B cell (primary cell): ENCODE data around the gene FAM107B. TPM values are rescaled to one million over a fixed set of nuclear protein-coding genes. Genes with fewer than 3 reads are reported as not detected.

Experiments
- ATAC-seq: fragments of 200-7000 bp; cut with Tn5 transposase; one replicate; pipeline ENCODE4 v1.10.0; 2021; ENCODE audit warnings: low read depth, mild to moderate bottlenecking, moderate number of reproducible peaks, moderate library complexity
- CTCF ChIA-PET: fragments of 350-600 bp; sonication (Branson Sonifier 250); formaldehyde crosslinking; loops from one replicate; lab custom pipeline; 2021; ENCODE audit warnings: antibody characterized with exemption, inconsistent platforms; lab: Charles Lee
- POLR2A ChIA-PET: fragments of 350-600 bp; sonication (Branson Sonifier 250); formaldehyde crosslinking; loops from one replicate; lab custom pipeline; 2021; ENCODE audit warnings: antibody characterized with exemption; lab: Charles Lee
- DNase-seq: peaks from one replicate; pipeline ENCODE4 v3.0.0; 2013
- H2AFZ ChIP-seq: 2 replicates; pipeline ENCODE4 v1.6.1; 2012; ENCODE audit warnings: mild to moderate bottlenecking, low read depth, low read length; ENCODE audit not compliant: insufficient read depth, poor library complexity, severe bottlenecking
- H3K27ac ChIP-seq, 2 donors: 1 replicate in 1 of 2; 2 replicates in 1 of 2; pipeline ENCODE4 v1.5.1; 2012 to 2013; ENCODE audit warnings: low read length in 2 of 2, mild to moderate bottlenecking in 2 of 2, moderate library complexity in 1 of 2
- H3K27me3 ChIP-seq, 4 experiments: fragments of 200-600 bp in 1 of 4; sonication (generic) in 1 of 4; replicated peaks in 1 of 4; 1 replicate in 2 of 4; 2 replicates in 2 of 4; pipeline versions ENCODE4 v1.6.1 to v1.7.0; 2013 to 2016; ENCODE audit warnings: low read length in 3 of 4, mild to moderate bottlenecking in 2 of 4, mixed read lengths in 1 of 4, moderate library complexity in 1 of 4; ENCODE audit not compliant: insufficient read depth in 4 of 4, control insufficient read depth in 3 of 4; ENCODE audit errors: control extremely low read depth in 1 of 4
- H3K36me3 ChIP-seq, 2 experiments: replicated peaks in 1 of 2; 1 replicate in 1 of 2; 2 replicates in 1 of 2; pipeline versions ENCODE4 v1.6.1 to v1.7.1; 2013; ENCODE audit warnings: low read length in 1 of 2; ENCODE audit not compliant: insufficient read depth in 2 of 2, control insufficient read depth in 1 of 2; ENCODE audit errors: control extremely low read depth in 1 of 2, extremely low read depth in 1 of 2
- H3K4me1 ChIP-seq, 2 donors: fragments of 200-600 bp in 1 of 2; sonication (generic) in 1 of 2; 1 replicate in 1 of 2; 2 replicates in 1 of 2; pipeline versions ENCODE4 v1.5.1 to v1.6.1; 2013 to 2017; ENCODE audit warnings: low read length in 2 of 2; ENCODE audit not compliant: control insufficient read depth in 2 of 2, insufficient read depth in 2 of 2
- H3K4me2 ChIP-seq: replicated peaks from 2 replicates; pipeline ENCODE3; 2012; ENCODE audit warnings: mild to moderate bottlenecking, low read depth, low read length; ENCODE audit not compliant: poor library complexity, severe bottlenecking
- H3K4me3 ChIP-seq, 5 experiments: fragments of 200-600 bp in 1 of 5; sonication (generic) in 1 of 5; 1 replicate in 3 of 5; 2 replicates in 2 of 5; pipeline versions ENCODE4 v1.5.1 to v1.7.0; 2011 to 2016; ENCODE audit warnings: low read length in 4 of 5, mild to moderate bottlenecking in 4 of 5, low read depth in 2 of 5, control low read depth in 1 of 5, moderate library complexity in 1 of 5; ENCODE audit not compliant: insufficient read depth in 1 of 5; ENCODE audit errors: control extremely low read depth in 1 of 5, extremely low read depth in 1 of 5
- H3K79me2 ChIP-seq: fragments of 200-600 bp; sonication (generic); one replicate; pipeline ENCODE4 v1.6.0; 2016; ENCODE audit warnings: low read length; ENCODE audit not compliant: control insufficient read depth, insufficient read depth
- H3K9ac ChIP-seq: fragments of 200-600 bp; sonication (generic); 2 replicates; pipeline ENCODE4 v1.6.1; 2017; ENCODE audit warnings: mild to moderate bottlenecking, low read length, moderate library complexity
- H3K9me3 ChIP-seq, 3 donors: one replicate each; pipeline versions ENCODE4 v1.6.1 to v1.7.1; 2013; ENCODE audit warnings: low read length in 2 of 3; ENCODE audit not compliant: control insufficient read depth in 2 of 3, insufficient read depth in 1 of 3; ENCODE audit errors: control extremely low read depth in 1 of 3
- H4K20me1 ChIP-seq: 2 replicates; pipeline ENCODE4 v1.6.0; 2012; ENCODE audit warnings: mild to moderate bottlenecking, low read length; ENCODE audit not compliant: insufficient read depth, control insufficient read depth, poor library complexity, severe bottlenecking
- H3K27ac Mint-ChIP-seq: one replicate; pipeline ENCODE4 v1.8.0; 2021; ENCODE audit warnings: mixed read lengths
- H3K27me3 Mint-ChIP-seq: one replicate; pipeline ENCODE4 v1.8.0; 2021; ENCODE audit warnings: mixed read lengths
- H3K4me1 Mint-ChIP-seq: one replicate; pipeline ENCODE4 v1.8.0; 2021; ENCODE audit warnings: mixed read lengths
- H3K4me3 Mint-ChIP-seq: one replicate; pipeline ENCODE4 v1.8.0; 2021; ENCODE audit warnings: mixed read lengths
- H3K9me3 Mint-ChIP-seq: one replicate; pipeline ENCODE4 v1.8.0; 2022; ENCODE audit warnings: mixed read lengths; ENCODE audit not compliant: insufficient read depth
- CTCF ChIP-seq: fragments of 200-600 bp; IDR thresholded peaks from one replicate; pipeline ENCODE4 v1.8.0; 2022; ENCODE audit warnings: antibody characterized with exemption, mild to moderate bottlenecking
- EZH2 ChIP-seq: IDR thresholded peaks from 2 replicates; pipeline ENCODE4 v1.6.1; 2012; ENCODE audit warnings: borderline replicate concordance, low read depth, mild to moderate bottlenecking, moderate library complexity, low read length; ENCODE audit not compliant: insufficient read depth, poor library complexity, severe bottlenecking
- WGBS: methylation state at CpG from one replicate; pipeline ENCODE4 v1.1.5; 2013; ENCODE audit warnings: missing lambda C conversion rate; ENCODE audit not compliant: insufficient coverage; 5-methylcytosine and 5-hydroxymethylcytosine counted together
- intact Hi-C: fragments of 100-400 bp; cut with micrococcal nuclease; formaldehyde crosslinking; loops from one replicate; pipeline ENCODE4 v1.10.0; 2022
- polyA plus RNA-seq: library from polyadenylated mRNA; depleted of rRNA; stranded (reverse); fragments of >200 nt; gene quantifications from 2 replicates; pipeline ENCODE4 v1.2.3, GENCODE V29; 2012
- total RNA-seq, 2 donors: library from RNA; stranded (reverse); fragments of 120-200 nt in 1 of 2; gene quantifications; 1 replicate in 1 of 2; 2 replicates in 1 of 2; pipeline versions ENCODE4 v1.2.3 to v1.2.4, GENCODE V29; 2013 to 2022

Gene FAM107B
- total and polyA plus RNA-seq, 2 donors (not counting 1 experiment from before 2014, with no cell fraction given): 31.9 to 318 TPM

- Mint-ChIP-seq H3K27me3 (no peaks in the 10 kb centered on the region), H3K9me3 (no peaks in the 10 kb centered on the region), H3K4me1 (peaks cover 6% of the 10 kb centered on the region), H3K4me3 (no peak overlapping the region), H3K27ac (no peak overlapping the region)
- H3K79me2 ChIP-seq: peaks cover 7% of the 10 kb centered on the region
- 97% methylated on average over 4 of the region's 7 CpGs for WGBS
- no peak overlapping the region for H2AFZ ChIP-seq
- intact Hi-C loops: no loop called here
- no peak overlapping the region for H3K27ac ChIP-seq
- peaks cover 10 to 68% of the 10 kb centered on the region in 2 experiments for H3K36me3 ChIP-seq
- TF ChIP-seq CTCF (no peak), EZH2 (no peak)
- H3K27me3 ChIP-seq: no peaks in the 10 kb centered on the region
- peaks cover 13% of the 10 kb centered on the region for H4K20me1 ChIP-seq
- no peak overlapping the region for H3K4me2 ChIP-seq
- no peak for DNase-seq
- H3K4me3 ChIP-seq: no peak overlapping the region
- no peaks in the 10 kb centered on the region for H3K4me1 ChIP-seq
- no peak overlapping the region for H3K9ac ChIP-seq
- ChIA-PET POLR2A (no interaction called here), CTCF (no interaction called here)
- ATAC-seq: no peak
- H3K9me3 ChIP-seq: no peaks in the 10 kb centered on the region
These were observed 254.9 kb downstream of the FAM107B start for GRCh38 chr10:14519785-14520184.

DNA sequence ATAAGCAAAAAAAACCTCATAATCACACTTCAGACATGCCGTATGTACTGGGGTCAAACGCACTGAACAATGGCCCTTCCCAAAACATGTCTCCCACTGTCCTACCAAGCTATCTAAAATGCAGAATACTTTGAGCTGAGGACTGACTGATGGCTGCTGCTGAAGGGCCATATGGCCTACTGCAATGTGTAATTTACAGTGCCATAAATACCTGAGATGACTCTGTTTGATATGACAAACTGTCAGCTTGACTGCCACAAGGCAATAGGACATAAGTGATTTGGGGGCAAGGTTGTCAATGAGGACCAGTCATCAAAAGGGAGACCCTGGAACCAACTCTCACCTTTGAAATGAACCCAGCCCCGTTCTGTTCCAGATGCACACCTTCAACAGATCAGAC lies 256.5 kb downstream of the FAM107B start:
- Histone ChIP-seq H3K4me1 (no peaks in the 10 kb centered on the region), H3K4me3 (no peak overlapping the region), H3K27me3 (no peaks in the 10 kb centered on the region), H2AFZ (no peak overlapping the region), H3K36me3 (peaks cover 10 to 62% of the 10 kb centered on the region in 2 experiments), H3K9me3 (no peaks in the 10 kb centered on the region), H3K4me2 (no peak overlapping the region), H4K20me1 (peaks cover 8% of the 10 kb centered on the region), H3K79me2 (no peaks in the 10 kb centered on the region), H3K27ac (no peak overlapping the region), H3K9ac (no peak overlapping the region)
- no peak for DNase-seq
- Mint-ChIP-seq H3K4me3 (no peak overlapping the region), H3K27me3 (no peaks in the 10 kb centered on the region), H3K9me3 (no peaks in the 10 kb centered on the region), H3K27ac (no peak overlapping the region), H3K4me1 (peaks cover 2% of the 10 kb centered on the region)
- ChIA-PET POLR2A (no interaction called here), CTCF (interaction anchor here (1.0 to 1.3 kb wide), 2 partner anchors 21 to 23 kb away, joined by 3 read pairs; no protein-coding TSS in a partner anchor)
- no peak for ATAC-seq
- intact Hi-C loops: no loop called here
- TF ChIP-seq CTCF (no peak), EZH2 (no peak)
- no CpG with 5 or more reads among the region's 3 CpGs for WGBS
